Activated naive CD8-positive, alpha-beta T cell treated with anti-CD3 and anti-CD28 coated beads for 36 hours (primary cell): ENCODE data around the gene PTTG1. TPM values are rescaled to one million over a fixed set of nuclear protein-coding genes. Genes with fewer than 3 reads are reported as not detected.

Source experiments
- DNase-seq: peaks from one replicate; pipeline ENCODE4 v3.0.0; 2021
- H3K27ac Mint-ChIP-seq: one replicate; pipeline ENCODE4 v1.8.0; 2022; ENCODE audit warnings: mild to moderate bottlenecking, moderate library complexity, mixed read lengths
- H3K27me3 Mint-ChIP-seq: one replicate; pipeline ENCODE4 v1.8.0; 2022; ENCODE audit warnings: mild to moderate bottlenecking, mixed read lengths
- H3K36me3 Mint-ChIP-seq: one replicate; pipeline ENCODE4 v1.8.0; 2021; ENCODE audit warnings: mild to moderate bottlenecking, mixed read lengths
- H3K4me1 Mint-ChIP-seq: one replicate; pipeline ENCODE4 v1.8.0; 2021; ENCODE audit warnings: mixed read lengths
- H3K4me3 Mint-ChIP-seq: one replicate; pipeline ENCODE4 v1.8.0; 2022; ENCODE audit warnings: mild to moderate bottlenecking, moderate library complexity, mixed read lengths
- H3K9me3 Mint-ChIP-seq: one replicate; pipeline ENCODE4 v1.8.0; 2022; ENCODE audit warnings: mixed read lengths
- total RNA-seq, 2 experiments: library from RNA; stranded (reverse); gene quantifications; one replicate each; pipeline ENCODE4 v1.2.3, GENCODE V29; 2021

The PTTG1 gene
- total RNA-seq, 2 experiments from 2014 or later = 102 to 105 TPM

DNA sequence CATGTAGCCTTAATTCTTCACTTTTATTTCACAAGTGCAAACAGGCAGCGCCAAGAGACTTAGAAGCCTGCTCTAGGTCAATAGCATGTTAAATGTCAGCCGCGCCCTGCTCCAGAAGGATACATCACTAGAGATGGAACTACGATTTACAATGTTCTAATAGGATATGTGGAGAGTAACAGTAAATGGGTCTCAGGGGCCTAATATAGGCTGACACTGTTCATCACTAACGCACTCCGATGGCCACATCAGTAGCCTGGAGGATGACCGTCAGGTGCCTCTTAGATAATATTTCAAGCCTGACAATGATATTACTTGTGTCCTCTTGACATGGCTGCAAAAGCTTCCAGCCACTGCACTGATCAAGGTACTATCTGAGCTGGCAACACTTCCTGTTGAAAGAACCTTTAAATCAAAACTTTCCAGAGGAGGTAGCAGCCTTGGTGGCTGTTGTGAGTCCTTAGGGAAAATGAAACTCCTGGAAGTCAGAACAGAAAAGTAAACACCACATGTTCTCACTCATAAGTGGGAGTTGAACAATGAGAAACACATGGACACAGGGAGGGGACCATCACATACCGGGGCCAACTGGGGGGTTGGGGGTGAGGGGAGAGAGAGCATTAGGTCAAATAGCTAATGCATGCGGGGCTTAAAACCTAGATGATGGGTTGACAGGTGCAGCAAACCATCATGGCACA, 35.0 kb downstream of the PTTG1 start:
- peaks cover 14% of the 10 kb centered on the region for H3K27me3 Mint-ChIP-seq
- H3K27ac Mint-ChIP-seq = no peak overlapping the region

DNA sequence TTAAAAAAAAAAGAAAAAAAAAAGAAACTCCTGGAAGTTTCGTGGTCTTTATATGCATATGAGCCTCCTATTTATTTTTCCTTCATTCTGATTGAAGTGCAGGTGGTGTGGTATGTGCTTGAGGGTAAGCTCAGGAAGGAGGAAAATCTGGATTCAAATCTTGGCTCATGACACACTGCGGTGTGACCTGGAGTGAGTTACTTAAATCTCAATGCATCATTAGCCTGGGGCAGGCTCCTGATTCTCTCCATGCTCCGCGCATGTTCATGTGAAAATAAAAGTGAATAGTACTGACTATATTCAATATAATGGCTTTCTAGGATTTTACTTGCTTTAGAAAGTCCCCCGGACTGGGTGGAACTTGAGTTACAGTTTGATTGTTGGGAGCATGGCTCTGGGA, 35.6 kb downstream of the PTTG1 start:
- Mint-ChIP-seq H3K4me1 (peaks cover 37% of the 10 kb centered on the region), H3K9me3 (no peaks in the 10 kb centered on the region), H3K27me3 (peaks cover 14% of the 10 kb centered on the region), H3K36me3 (peaks cover 4% of the 10 kb centered on the region), H3K27ac (no peak overlapping the region), H3K4me3 (no peak overlapping the region)
- DNase-seq = no peak

More for the DNA sequence above, 35.0 kb downstream of the PTTG1 start:
- peaks cover 4% of the 10 kb centered on the region for H3K36me3 Mint-ChIP-seq
- no peaks in the 10 kb centered on the region for H3K9me3 Mint-ChIP-seq
- peaks cover 36% of the 10 kb centered on the region for H3K4me1 Mint-ChIP-seq
- DNase-seq = no peak
- no peak overlapping the region for H3K4me3 Mint-ChIP-seq

DNA sequence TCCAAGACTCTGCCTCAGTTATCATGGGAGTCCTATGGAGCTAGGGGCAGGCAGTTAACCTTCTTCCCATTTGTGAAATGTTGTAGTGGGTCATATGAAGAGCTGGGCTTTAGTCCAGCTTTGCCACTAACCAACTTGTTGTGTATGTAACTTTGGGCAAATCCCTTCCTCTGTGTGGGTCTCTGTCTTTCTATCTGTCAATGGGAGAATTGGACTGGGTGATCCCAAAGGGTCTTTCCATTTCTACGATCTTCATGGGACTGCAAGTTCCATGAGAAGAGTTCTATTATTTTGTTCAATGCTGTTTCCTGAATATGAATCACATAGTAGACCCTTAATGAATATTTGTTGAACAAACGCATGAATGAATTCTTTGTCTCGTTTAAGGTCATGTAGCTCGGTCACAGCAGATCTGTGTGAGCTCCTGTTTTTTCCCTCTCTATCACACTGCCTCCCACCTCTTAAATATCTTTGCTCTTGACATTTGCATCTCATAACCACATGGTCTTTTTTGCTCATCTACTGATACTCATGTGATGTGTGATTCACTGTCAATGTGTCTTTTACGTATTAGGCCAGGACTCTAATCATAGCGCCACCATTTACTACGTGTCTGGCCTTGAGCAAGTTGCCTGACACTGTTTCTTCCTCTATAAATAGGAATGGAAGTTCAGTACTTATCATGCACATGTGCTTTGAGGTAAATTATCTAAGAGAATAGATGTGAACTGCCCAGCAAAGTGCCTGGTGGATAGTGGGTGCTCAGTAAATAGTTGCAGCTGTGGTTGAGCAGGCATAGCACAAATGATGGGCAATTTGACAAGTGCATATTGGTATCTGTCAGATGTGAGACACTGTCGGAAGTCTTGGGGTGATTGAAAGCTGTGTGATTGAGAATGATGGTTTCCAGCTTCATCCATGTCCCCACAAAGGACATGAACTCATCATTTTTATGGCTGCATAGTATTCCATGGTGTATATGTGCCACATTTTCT, 37.4 kb downstream of the PTTG1 start:
- Mint-ChIP-seq H3K9me3 (no peaks in the 10 kb centered on the region), H3K27me3 (peaks cover 6% of the 10 kb centered on the region), H3K36me3 (peaks cover 1% of the 10 kb centered on the region), H3K27ac (peak overlapping the region; percentile 81), H3K4me3 (no peak overlapping the region), H3K4me1 (peaks cover 49% of the 10 kb centered on the region)
- DNase-seq = no peak

DNA sequence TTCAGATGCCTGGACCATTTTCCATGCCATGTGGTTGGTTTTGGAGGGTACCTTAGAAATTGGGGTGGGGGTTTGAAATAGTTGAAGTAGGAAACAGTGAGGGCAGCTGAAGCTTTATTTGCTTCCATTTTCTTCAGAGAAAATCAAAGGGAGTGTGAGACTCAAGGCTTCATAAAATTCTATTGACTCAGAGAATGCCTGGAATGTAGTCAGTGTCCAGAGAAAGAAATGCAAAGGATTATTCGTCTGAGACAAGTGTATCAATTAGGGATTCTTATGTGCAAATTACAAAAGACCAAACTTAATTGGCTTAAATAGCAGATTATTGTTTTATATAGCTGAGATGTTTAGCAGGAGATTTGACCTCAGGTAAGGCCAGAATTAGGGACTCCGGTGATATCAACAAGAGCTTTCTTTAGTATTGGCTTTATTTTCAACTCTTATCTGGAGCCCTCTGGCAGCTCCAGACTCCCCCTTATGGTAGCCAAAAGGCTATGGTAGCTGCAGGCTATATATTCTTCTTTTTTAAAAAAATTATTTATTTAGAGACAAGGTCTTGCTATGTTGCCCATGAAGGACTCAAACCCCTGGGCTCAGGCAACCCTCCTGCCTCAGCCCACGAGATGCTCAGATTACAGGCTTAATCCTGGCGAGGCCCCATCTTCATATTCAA, 38.9 kb downstream of the PTTG1 start:
- H3K27ac Mint-ChIP-seq = no peak overlapping the region
- H3K4me3 Mint-ChIP-seq = no peak overlapping the region
- no peak for DNase-seq
- H3K27me3 Mint-ChIP-seq = no peaks in the 10 kb centered on the region
- H3K4me1 Mint-ChIP-seq = peaks cover 60% of the 10 kb centered on the region
- peaks cover 1% of the 10 kb centered on the region for H3K36me3 Mint-ChIP-seq
- H3K9me3 Mint-ChIP-seq = no peaks in the 10 kb centered on the region

DNA sequence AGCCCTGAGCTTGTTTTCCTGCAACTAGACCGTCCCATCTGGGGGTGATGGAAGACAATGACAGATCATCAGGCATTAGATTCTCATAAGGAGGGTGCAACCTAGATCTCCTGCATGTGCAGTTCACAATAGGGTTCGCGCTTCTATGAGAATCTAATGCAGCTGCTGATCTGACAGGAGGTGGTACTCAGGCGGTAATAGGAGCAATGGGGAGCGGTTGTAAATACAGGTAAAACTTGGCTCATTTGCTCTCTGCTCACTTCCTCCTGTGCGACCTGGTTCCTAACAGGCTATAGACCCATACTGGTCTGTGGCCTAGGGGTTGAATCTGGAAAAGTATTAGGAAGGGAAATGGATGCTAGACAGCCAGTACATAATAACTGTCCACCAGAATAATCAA, 39.7 kb downstream of the PTTG1 start:
- Mint-ChIP-seq H3K36me3 (peaks cover 1% of the 10 kb centered on the region), H3K4me1 (peaks cover 60% of the 10 kb centered on the region), H3K27me3 (no peaks in the 10 kb centered on the region), H3K4me3 (no peak overlapping the region), H3K27ac (no peak overlapping the region), H3K9me3 (no peaks in the 10 kb centered on the region)
- no peak for DNase-seq

DNA sequence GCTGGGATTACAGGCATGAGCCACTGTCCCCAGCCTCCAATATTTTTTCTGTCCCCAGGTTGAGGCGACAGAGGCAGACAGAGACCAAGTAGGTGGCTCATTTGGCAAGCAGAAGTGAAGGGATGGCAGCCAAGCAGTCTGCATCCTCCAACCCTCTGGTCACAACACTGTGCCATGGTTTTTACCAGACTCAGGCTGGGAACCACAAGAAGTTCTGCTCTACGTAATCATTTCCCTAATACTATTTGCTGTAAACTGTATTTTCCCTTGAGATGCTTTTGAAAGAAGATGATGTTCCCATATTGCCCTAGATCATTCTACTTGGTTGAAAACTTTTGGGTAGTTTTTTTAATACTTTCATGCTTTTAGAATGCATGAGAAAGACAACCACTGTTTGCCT, 40.5 kb downstream of the PTTG1 start:
- H3K4me1 Mint-ChIP-seq = peaks cover 62% of the 10 kb centered on the region
- no peaks in the 10 kb centered on the region for H3K27me3 Mint-ChIP-seq
- H3K27ac Mint-ChIP-seq = peak overlapping the region; percentile 25
- H3K36me3 Mint-ChIP-seq = peaks cover 1% of the 10 kb centered on the region
- no peak overlapping the region for H3K4me3 Mint-ChIP-seq
- no peak for DNase-seq
- no peaks in the 10 kb centered on the region for H3K9me3 Mint-ChIP-seq

DNA sequence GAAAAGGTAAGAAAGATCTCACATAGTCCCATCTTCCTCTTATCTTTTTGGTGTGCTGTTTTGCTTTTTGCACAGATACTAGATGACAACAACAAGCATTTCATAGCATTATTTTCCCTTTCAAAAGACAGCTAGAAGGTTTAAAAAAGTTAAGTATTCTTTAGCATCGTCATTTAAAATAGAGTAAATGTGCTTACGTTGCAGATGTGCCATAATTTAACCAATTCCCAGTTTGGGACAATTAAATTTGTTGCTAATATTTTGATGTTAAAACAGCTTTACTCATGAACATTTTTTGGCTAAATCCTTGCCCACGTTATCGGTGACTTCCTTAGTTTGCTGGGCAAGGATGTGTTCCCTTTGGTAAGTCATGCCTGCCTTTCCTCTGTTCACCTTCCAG, 41.6 kb downstream of the PTTG1 start:
- H3K27me3 Mint-ChIP-seq = no peaks in the 10 kb centered on the region
- no peak for DNase-seq
- H3K4me3 Mint-ChIP-seq = no peak overlapping the region
- peak overlapping the region; percentile 95 for H3K27ac Mint-ChIP-seq
- H3K4me1 Mint-ChIP-seq = peaks cover 67% of the 10 kb centered on the region
- H3K36me3 Mint-ChIP-seq = peaks cover 3% of the 10 kb centered on the region
- H3K9me3 Mint-ChIP-seq = no peaks in the 10 kb centered on the region

DNA sequence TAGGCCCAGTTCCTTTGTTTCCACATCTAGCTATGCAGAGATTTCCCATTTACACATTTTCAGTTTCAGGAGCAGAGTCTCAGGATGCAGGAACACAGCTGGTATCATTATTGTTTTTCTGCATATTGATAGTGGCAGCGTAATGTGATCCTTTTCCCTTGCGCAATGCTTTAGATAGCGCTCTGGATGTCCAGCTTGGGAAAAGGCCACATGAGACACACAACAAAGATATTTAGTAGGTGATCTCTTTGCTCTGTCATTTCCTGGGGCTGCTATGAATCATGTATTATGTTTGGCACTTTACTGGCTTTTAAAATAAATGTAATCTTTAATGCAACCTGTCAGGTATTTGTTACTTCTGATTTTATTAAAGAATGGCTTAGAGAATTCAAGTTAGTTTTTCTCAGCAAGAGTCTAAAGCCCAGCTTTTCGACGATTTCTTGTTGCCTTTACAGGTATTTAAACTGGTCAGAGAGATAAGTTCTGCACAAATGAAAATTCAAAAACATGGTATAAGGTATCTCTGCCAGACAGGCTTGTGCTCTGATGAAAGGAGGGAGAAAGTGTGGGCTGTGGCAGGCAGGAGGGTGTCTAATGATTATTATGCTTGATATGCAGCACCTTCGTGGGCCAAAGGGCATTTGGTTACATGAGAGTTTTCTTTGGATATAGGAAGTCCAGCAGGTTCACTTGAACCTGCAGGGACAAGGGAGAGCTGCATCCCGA, 42.2 kb downstream of the PTTG1 start:
- Mint-ChIP-seq H3K27me3 (no peaks in the 10 kb centered on the region), H3K36me3 (peaks cover 7% of the 10 kb centered on the region), H3K4me3 (peak overlapping the region; percentile 15), H3K4me1 (peaks cover 64% of the 10 kb centered on the region), H3K27ac (peak overlapping the region; percentile 95), H3K9me3 (no peaks in the 10 kb centered on the region)
- DNase-seq = no peak

DNA sequence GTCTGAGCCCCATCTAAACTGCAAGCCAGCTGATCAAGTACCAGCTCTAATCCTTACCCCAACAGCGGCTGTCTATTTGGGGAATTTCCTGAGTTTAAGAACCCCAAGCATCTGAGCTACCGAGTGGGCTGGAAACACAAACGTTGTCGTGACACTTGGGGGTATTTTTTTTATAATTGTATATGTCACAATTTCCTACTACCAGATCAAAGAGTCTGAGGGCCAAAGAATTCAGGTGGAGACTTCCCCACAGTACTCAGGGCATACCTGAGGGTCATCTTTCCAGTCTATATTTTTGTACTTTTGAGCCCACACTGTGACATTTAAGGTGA, 42.8 kb downstream of the PTTG1 start:
- H3K27me3 Mint-ChIP-seq = no peaks in the 10 kb centered on the region
- H3K9me3 Mint-ChIP-seq = no peaks in the 10 kb centered on the region
- DNase-seq = peak; percentile 35
- peaks cover 59% of the 10 kb centered on the region for H3K4me1 Mint-ChIP-seq
- H3K36me3 Mint-ChIP-seq = peaks cover 13% of the 10 kb centered on the region
- H3K27ac Mint-ChIP-seq = peak overlapping the region; percentile 95
- H3K4me3 Mint-ChIP-seq = peak overlapping the region; percentile 15

DNA sequence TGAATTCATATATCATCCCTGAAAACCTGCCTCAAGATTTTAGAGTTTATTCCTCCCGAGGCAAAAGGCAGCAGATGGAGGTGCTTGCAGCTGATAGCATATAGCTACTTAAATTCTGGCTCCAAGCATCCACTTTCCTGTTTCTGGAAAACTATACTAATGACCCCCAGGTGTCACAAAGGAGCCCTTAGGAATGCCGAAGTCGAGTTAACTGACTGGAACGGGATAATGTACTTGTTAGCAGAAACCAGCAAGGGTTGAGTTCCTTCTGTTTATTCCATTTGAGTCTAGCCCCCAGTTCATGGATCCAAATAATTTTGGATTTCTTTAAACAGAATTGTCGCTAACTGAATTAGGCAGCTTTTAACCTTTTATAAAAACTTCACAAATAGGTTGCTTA, 44.5 kb downstream of the PTTG1 start:
- Mint-ChIP-seq H3K27ac (peak overlapping the region; percentile 98), H3K4me3 (no peak overlapping the region), H3K9me3 (no peaks in the 10 kb centered on the region), H3K27me3 (no peaks in the 10 kb centered on the region), H3K4me1 (peaks cover 61% of the 10 kb centered on the region), H3K36me3 (peaks cover 26% of the 10 kb centered on the region)
- DNase-seq = no peak

DNA sequence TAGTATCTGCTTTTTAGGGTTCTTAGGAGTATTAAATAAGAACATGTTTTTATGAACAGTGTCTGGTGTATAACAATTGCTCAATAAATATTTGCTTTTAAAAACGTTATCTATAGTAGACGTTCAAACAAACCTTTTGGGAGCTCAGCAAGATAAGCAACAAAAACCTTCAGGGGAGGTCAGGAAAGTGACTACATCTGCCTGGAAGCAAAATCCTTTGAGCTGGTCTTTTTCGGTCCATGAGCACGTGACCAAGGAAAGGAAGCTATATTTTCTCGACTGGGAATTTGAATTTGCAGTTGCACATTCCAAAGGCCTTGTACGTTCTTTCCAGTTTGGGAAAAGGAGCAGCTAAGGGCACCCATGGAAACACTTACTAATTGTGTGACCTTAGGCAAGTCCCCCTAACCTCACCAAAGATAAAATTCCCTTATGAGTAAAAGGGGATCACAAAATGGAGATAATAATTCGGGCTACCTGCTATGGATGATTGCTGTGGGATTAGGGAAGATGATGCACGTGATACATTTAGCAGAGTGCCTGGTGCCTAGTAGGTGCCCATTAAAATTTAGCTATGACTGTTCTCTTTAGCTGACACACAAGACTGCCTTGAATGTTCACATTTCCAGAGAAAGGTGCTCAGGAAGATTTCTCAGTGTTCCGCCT, 45.4 kb downstream of the PTTG1 start:
- peaks cover 33% of the 10 kb centered on the region for H3K36me3 Mint-ChIP-seq
- H3K4me1 Mint-ChIP-seq = peaks cover 65% of the 10 kb centered on the region
- no peak for DNase-seq
- H3K4me3 Mint-ChIP-seq = peak overlapping the region; percentile 99
- no peaks in the 10 kb centered on the region for H3K27me3 Mint-ChIP-seq
- no peaks in the 10 kb centered on the region for H3K9me3 Mint-ChIP-seq
- peak overlapping the region; percentile 98 for H3K27ac Mint-ChIP-seq

DNA sequence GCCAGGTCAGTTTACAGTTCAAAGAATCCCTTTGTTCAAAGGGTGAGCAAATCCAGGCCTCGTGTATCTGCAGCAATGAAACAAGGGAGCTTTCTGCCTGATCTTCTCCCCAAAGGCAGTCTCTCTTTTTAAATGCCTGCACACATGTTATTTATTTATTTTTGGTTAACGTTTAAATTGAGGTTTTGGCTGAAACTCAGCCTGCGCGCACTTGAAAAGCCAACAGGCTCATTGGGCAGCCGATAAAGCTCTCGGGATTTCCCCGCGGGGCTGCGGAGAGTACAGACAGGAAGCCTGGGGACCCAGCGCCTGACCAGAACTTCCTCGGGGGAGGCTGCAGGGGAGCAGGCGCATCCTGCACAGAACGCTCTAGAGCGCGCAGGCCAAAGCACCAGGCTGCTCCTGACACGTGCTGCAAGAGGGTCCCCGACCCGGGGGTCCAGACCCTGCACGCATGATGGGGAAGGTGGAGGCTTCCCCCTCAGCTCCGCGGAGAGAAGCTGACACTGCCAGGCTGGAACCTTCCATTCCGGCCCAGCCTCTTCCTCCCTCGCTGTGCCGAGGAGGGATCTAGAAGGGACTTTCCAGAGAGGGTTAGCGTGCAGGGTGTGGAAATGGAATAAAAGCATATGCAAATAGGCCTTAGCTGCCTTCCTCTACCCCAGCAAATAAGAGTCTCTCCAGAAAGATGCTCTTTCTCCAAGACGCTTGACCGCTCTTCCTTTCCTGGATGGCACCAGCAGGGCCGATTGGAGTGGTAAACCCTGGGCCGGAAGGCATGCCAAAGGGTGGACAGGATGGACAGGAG, 46.1 kb downstream of the PTTG1 start:
- Mint-ChIP-seq H3K9me3 (no peaks in the 10 kb centered on the region), H3K27me3 (no peaks in the 10 kb centered on the region), H3K4me3 (peak overlapping the region; percentile 99)

DNA sequence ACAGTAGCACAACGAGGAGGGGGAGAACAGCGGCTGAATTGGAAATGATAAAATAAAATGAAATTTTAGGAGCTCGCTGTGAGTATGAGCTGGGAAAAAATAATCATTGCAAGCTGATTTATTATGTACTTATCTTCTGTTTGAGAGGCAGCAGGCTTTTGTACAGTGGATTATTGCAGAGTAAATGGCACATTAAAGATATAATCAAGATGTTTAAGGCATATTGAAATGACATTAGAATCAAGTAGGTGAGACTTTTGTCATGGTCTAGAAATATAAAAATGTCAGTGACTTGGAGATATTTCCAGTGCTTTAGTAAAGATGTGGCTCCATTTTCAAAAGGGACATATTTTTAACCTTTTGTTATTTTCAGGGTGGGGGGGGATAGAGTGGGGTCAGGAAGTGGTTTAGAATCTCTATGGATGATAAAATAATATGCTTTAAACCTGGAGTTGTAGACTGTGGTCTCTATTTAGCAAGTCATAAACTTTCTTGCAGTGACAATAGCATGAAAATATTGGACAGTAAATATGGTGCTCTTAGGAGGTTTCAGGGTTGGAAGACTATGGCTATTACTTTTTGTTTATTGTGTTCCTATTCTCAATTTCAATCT, 46.8 kb downstream of the PTTG1 start:
- peaks cover 66% of the 10 kb centered on the region for H3K4me1 Mint-ChIP-seq

More for the DNA sequence above, 46.1 kb downstream of the PTTG1 start:
- H3K36me3 Mint-ChIP-seq = peaks cover 39% of the 10 kb centered on the region
- DNase-seq = peak; percentile 88
- H3K27ac Mint-ChIP-seq = peak overlapping the region; percentile 98
- peaks cover 64% of the 10 kb centered on the region for H3K4me1 Mint-ChIP-seq

More for the DNA sequence above, 46.8 kb downstream of the PTTG1 start:
- Mint-ChIP-seq H3K27me3 (no peaks in the 10 kb centered on the region), H3K9me3 (no peaks in the 10 kb centered on the region), H3K36me3 (peaks cover 46% of the 10 kb centered on the region), H3K4me3 (peak overlapping the region; percentile 99), H3K27ac (peak overlapping the region; percentile 98)
- no peak for DNase-seq
